Lower leg skin (tissue), 4 donors: Measurements from ENCODE around the gene TLR6. TPM values are rescaled to one million over a fixed set of nuclear protein-coding genes. Genes with fewer than 3 reads are reported as not detected.

ENCODE experiments used
- DNase-seq, 2 donors: peaks; one replicate each; pipeline ENCODE4 v3.0.0-alpha.2; 2019; ENCODE audit warnings: low spot score in 2 of 2
- H3K4me3 ChIP-seq: fragments of 200-600 bp; sonication (generic); 2 replicates; pipeline ENCODE4 v1.5.1; 2017; ENCODE audit warnings: mild to moderate bottlenecking, low read depth; ENCODE audit not compliant: poor library complexity, severe bottlenecking
- POLR2A ChIP-seq, 2 donors: fragments of 450-650 bp; IDR thresholded peaks; one replicate each; pipeline ENCODE4 v1.6.1; 2016 to 2017; ENCODE audit warnings: antibody characterized with exemption in 2 of 2, mild to moderate bottlenecking in 1 of 2, moderate library complexity in 1 of 2
- WGBS, 2 donors: methylation state at CpG; one replicate each; pipeline ENCODE4 v1.1.5; 2018; 5-methylcytosine and 5-hydroxymethylcytosine counted together
- intact Hi-C: fragments of 100-400 bp; cut with DNase I; formaldehyde crosslinking; loops from one replicate; pipeline ENCODE4 v1.15.0; 2023; ENCODE audit warnings: low total_unique reads
- total RNA-seq, 4 donors: library from RNA; depleted of rRNA; stranded (reverse); fragments of >200 nt; gene quantifications; one replicate each; pipeline ENCODE4 v1.1.0, GENCODE V29; 2016
- TF ChIP-seq, protein P1 (sequence below), 3 donors: fragments of 450-650 bp; IDR thresholded peaks; one replicate each; pipeline ENCODE4 v1.5.1; 2016; ENCODE audit warnings: antibody characterized with exemption in 3 of 3, mild to moderate bottlenecking in 3 of 3, moderate library complexity in 2 of 3

Gene TLR6
- total RNA-seq, 4 donors from 2014 or later = 1.1 to 4.0 (median 2.2) TPM

DNA sequence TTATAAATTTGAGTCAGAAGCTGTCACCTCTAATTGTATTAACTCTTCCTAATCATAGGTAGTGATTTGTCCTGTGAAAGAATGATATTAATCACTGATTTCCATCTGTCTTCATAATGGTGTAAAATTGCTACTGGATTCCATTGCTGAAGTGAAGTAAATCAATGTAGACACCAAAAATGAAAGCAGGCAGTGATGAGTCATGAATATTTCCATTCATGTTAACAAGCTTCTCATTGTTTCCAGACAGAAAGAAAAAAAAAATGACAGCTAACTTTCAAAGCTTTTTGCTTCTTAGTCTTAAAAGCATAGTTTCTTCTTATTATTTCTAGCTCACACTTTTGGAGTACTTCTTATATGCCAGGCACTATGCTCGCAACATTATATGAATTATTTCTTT lies 32.5 kb upstream of the TLR6 start:
- H3K4me3 ChIP-seq = no peak overlapping the region
- no peak for DNase-seq
- 53 to 68% methylated on average over 1 of the region's 1 CpG for WGBS, 2 donors
- no peak for TF ChIP-seq POLR2A (IDR thresholded peaks at IDR 0.05)
- TF ChIP-seq, protein P1, sequence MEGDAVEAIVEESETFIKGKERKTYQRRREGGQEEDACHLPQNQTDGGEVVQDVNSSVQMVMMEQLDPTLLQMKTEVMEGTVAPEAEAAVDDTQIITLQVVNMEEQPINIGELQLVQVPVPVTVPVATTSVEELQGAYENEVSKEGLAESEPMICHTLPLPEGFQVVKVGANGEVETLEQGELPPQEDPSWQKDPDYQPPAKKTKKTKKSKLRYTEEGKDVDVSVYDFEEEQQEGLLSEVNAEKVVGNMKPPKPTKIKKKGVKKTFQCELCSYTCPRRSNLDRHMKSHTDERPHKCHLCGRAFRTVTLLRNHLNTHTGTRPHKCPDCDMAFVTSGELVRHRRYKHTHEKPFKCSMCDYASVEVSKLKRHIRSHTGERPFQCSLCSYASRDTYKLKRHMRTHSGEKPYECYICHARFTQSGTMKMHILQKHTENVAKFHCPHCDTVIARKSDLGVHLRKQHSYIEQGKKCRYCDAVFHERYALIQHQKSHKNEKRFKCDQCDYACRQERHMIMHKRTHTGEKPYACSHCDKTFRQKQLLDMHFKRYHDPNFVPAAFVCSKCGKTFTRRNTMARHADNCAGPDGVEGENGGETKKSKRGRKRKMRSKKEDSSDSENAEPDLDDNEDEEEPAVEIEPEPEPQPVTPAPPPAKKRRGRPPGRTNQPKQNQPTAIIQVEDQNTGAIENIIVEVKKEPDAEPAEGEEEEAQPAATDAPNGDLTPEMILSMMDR (IDR thresholded peaks at IDR 0.05) = no peak
- intact Hi-C loops = no loop called here

DNA sequence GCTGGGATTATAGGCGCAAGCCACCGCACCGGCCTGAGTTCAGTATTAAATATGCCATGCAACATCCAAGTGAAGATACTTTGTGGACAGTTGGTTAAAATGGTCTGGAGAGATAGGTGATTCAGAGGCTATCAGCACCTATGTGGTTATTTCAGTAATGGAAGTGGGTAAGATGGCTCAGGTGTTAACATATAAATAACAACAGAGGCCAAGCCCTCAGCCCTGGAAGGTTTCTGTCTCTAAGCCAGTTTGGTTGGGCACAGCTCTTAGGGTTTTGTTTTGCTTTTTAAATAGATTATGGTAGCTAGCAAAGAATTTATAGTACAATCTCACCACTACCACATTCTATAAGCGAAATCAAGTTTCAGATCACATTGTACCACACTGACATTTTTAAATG lies 27.6 kb upstream of the TLR6 start:
- no peak for TF ChIP-seq POLR2A (IDR thresholded peaks at IDR 0.05)
- TF ChIP-seq, protein P1 (IDR thresholded peaks at IDR 0.05) = no peak
- no peak for DNase-seq
- WGBS, 2 donors = 95 to 98% methylated on average over 4 of the region's 4 CpGs
- H3K4me3 ChIP-seq = no peak overlapping the region
- intact Hi-C loops = no loop called here

DNA sequence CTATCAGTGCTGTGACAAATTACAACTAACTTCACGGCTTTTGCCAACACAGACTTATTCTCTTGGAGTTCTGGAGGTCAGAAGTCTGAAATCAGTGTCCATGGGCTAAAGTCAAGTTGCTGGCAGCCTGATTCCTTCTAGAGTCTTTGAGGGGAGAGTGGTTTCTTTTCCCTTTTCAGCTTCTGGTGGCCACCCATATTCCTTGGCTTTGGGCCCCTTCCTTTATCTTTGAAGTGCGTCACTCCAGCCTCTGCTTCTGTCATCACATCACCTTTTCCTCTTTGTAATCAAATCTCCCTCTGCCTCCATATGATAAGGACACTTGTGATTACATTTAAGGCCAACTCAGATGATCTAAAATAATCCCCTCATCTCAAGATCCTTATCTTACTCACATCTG lies 20.0 kb upstream of the TLR6 start:
- H3K4me3 ChIP-seq = no peak overlapping the region
- WGBS, 2 donors = 91 to 92% methylated on average over 2 of the region's 2 CpGs
- DNase-seq = no peak
- intact Hi-C loops = no loop called here
- TF ChIP-seq, protein P1 (IDR thresholded peaks at IDR 0.05) = no peak
- no peak for TF ChIP-seq POLR2A (IDR thresholded peaks at IDR 0.05)

DNA sequence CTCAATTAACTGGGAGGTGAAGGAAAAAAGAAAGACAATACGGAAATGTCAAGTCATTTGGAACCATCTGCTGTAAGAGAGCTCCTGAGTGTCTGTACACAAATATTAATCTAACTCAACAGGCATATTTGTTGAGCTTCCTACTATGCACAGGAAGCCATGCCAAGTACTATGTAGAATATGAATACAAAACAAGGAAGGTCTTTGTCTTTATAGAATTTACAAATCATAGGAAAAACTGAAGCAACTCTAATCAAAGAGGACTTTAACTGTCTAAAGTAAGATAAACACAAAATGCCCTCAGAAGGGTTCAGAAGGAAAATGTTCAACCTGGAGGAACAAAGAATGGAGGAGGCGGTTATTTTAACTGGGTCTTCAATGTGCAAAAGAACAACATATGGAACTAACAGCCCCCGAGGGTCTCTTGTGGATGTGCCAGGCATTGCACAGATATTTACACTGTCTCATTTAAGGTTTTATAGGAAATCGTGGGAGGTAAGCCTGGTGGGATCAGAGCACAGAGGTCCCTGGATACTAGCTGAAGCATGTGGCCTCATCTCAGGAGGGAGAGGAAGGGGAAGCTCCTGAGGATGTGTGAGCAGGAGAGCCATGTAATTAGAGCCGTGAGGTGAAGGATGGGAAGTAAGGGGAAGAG lies 16.8 kb upstream of the TLR6 start:
- WGBS, 2 donors = 65 to 68% methylated on average over 5 of the region's 5 CpGs
- TF ChIP-seq, protein P1 (IDR thresholded peaks at IDR 0.05) = no peak
- TF ChIP-seq POLR2A (IDR thresholded peaks at IDR 0.05) = no peak
- H3K4me3 ChIP-seq = no peak overlapping the region
- intact Hi-C loops = no loop called here
- DNase-seq = no peak

DNA sequence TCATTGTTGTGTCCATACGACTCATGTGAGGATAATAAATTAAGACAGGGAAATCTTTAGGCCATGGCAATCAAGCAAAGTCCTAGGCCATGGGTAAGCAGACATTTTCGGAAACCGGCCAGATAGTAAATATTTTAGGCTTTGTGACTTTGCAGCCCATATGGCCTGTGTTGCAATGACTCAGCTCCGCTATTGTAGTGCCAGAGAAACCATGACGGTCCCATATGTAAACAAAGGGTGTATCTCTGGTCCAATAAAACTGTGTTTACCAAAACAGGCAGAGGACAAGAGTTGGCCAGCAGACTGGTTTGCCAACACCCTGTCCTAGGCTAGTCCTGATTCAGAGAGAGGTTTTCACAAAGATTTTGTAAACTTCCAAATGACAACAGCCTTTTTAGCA lies 16.0 kb upstream of the TLR6 start:
- intact Hi-C loops = no loop called here
- peak in 1 of 2 donors; percentile 56 for DNase-seq
- TF ChIP-seq POLR2A (IDR thresholded peaks at IDR 0.05) = no peak
- TF ChIP-seq, protein P1 (IDR thresholded peaks at IDR 0.05) = no peak
- 58 to 65% methylated on average over 5 of the region's 5 CpGs for WGBS, 2 donors
- H3K4me3 ChIP-seq = no peak overlapping the region

DNA sequence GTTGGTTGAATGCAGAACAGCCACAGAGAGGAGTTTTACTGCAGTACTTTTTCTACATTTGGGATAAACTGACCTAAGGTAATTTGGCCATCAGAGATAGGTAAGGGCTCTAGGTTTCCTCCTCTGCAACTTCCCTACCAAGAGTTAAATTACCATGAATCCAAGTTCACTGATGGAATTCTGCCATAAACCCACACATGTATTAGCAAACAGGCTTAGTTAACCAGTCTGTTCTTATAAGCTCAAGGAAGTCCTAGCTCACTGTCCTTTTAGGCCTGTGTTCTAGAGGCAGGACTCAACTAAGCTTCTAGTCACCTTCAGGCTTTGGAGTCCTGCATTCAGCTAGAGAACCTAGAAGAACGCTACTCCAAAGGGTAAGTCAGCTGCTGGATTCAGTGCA lies 15.0 kb upstream of the TLR6 start:
- no peak for TF ChIP-seq POLR2A (IDR thresholded peaks at IDR 0.05)
- TF ChIP-seq, protein P1 (IDR thresholded peaks at IDR 0.05) = no peak
- 68 to 88% methylated on average over 1 of the region's 1 CpG for WGBS, 2 donors
- DNase-seq = no peak
- intact Hi-C loops = no loop called here
- H3K4me3 ChIP-seq = no peak overlapping the region
